Measurements from ENCODE around the gene OR51A7.

The OR51A7 gene

GRCh38 chr11:4919250-4919649, 15.7 kb downstream of the OR51A7 start, which contains the start of gene OR51G2:
OR51G2 (minus strand) TSS chr11:4919350; CDS start chr11:4915663, 3,687 bp downstream.
- Histone ChIP-seq H3K4me3 (ENCODE audit: low read depth in 1 of 2, low read length in 2 of 2) (no peak within 1 kb of the TSS), H4K20me1 (ENCODE audit: insufficient read depth, low read length) (no peaks in the 10 kb centered on the region), H2AFZ (ENCODE audit: low read depth, low read length) (no peak within 1 kb of the TSS), H3K79me2 (ENCODE audit: insufficient read depth, low read length) (no peaks in the 10 kb centered on the region), H3K4me1 (ENCODE audit: insufficient read depth, low read length) (no peaks in the 10 kb centered on the region), H3K27ac (ENCODE audit: low read length) (no peak within 1 kb of the TSS), H3K9ac (ENCODE audit: low read depth, low read length) (no peak within 1 kb of the TSS), H3K36me3 (ENCODE audit: insufficient read depth, low read length) (no peaks in the 10 kb centered on the region), H3K27me3 (ENCODE audit: insufficient read depth, low read length, poor library complexity) (no peaks in the 10 kb centered on the region), H3K9me3 (ENCODE audit: insufficient read depth, low read length, severe bottlenecking) (no peaks in the 10 kb centered on the region), H3K4me2 (ENCODE audit: insufficient read depth, low read length) (no peak within 1 kb of the TSS)
- no peak for TF ChIP-seq CTCF (IDR thresholded peaks at IDR 0.05; ENCODE audit: borderline replicate concordance, extremely low read depth, low read length, poor library complexity, severe bottlenecking)
- no peak for TF ChIP-seq EZH2 (IDR thresholded peaks at IDR 0.05; ENCODE audit: borderline replicate concordance, low read depth, low read length, severe bottlenecking)
- no peak for DNase-seq
- no peak for ATAC-seq (ENCODE audit: insufficient read depth, low read depth)

- no peaks in the 10 kb centered on the region for H3K4me1 ChIP-seq (ENCODE audit: insufficient read depth, low read length)
- no peak overlapping the region for H3K27ac ChIP-seq (ENCODE audit: low read length)
- no peak overlapping the region for H3K9ac ChIP-seq (ENCODE audit: low read depth, low read length)
- DNase-seq (no peak), ATAC-seq (ENCODE audit: insufficient read depth, low read depth) (no peak)
- H3K9me3 ChIP-seq (ENCODE audit: insufficient read depth, low read length, severe bottlenecking), result no peaks in the 10 kb centered on the region
- H4K20me1 ChIP-seq (ENCODE audit: insufficient read depth, low read length), result no peaks in the 10 kb centered on the region
- H3K27me3 ChIP-seq (ENCODE audit: insufficient read depth, low read length, poor library complexity), result peaks cover 3% of the 10 kb centered on the region
- H3K4me3 ChIP-seq (ENCODE audit: low read depth in 1 of 2, low read length in 2 of 2), result no peak overlapping the region
- TF ChIP-seq CTCF (IDR thresholded peaks at IDR 0.05; ENCODE audit: borderline replicate concordance, extremely low read depth, low read length, poor library complexity, severe bottlenecking) (no peak), EZH2 (IDR thresholded peaks at IDR 0.05; ENCODE audit: borderline replicate concordance, low read depth, low read length, severe bottlenecking) (no peak)
- no peak overlapping the region for H2AFZ ChIP-seq (ENCODE audit: low read depth, low read length)
- no peak overlapping the region for H3K4me2 ChIP-seq (ENCODE audit: insufficient read depth, low read length)
- H3K79me2 ChIP-seq (ENCODE audit: insufficient read depth, low read length), result no peaks in the 10 kb centered on the region
- no peaks in the 10 kb centered on the region for H3K36me3 ChIP-seq (ENCODE audit: insufficient read depth, low read length)
Observed at GRCh38 chr11:4921796-4922195, 18.2 kb downstream of the OR51A7 start.

GRCh38 chr11:4922304-4922703, 18.7 kb downstream of the OR51A7 start:
- Histone ChIP-seq H2AFZ (ENCODE audit: low read depth, low read length) (no peak overlapping the region), H3K27ac (ENCODE audit: low read length) (no peak overlapping the region), H3K4me3 (ENCODE audit: low read depth in 1 of 2, low read length in 2 of 2) (no peak overlapping the region), H3K4me1 (ENCODE audit: insufficient read depth, low read length) (no peaks in the 10 kb centered on the region), H3K9ac (ENCODE audit: low read depth, low read length) (no peak overlapping the region), H3K9me3 (ENCODE audit: insufficient read depth, low read length, severe bottlenecking) (no peaks in the 10 kb centered on the region), H4K20me1 (ENCODE audit: insufficient read depth, low read length) (no peaks in the 10 kb centered on the region), H3K36me3 (ENCODE audit: insufficient read depth, low read length) (no peaks in the 10 kb centered on the region), H3K79me2 (ENCODE audit: insufficient read depth, low read length) (no peaks in the 10 kb centered on the region), H3K4me2 (ENCODE audit: insufficient read depth, low read length) (no peak overlapping the region), H3K27me3 (ENCODE audit: insufficient read depth, low read length, poor library complexity) (peaks cover 3% of the 10 kb centered on the region)
- ATAC-seq (ENCODE audit: insufficient read depth, low read depth) (no peak), DNase-seq (no peak)
- no peak for TF ChIP-seq EZH2 (IDR thresholded peaks at IDR 0.05; ENCODE audit: borderline replicate concordance, low read depth, low read length, severe bottlenecking)
- no peak for TF ChIP-seq CTCF (IDR thresholded peaks at IDR 0.05; ENCODE audit: borderline replicate concordance, extremely low read depth, low read length, poor library complexity, severe bottlenecking)

GRCh38 chr11:4924239-4924638, 20.7 kb downstream of the OR51A7 start, which contains the start of gene OR51G1:
OR51G1 (minus strand) TSS chr11:4924339; CDS start chr11:4924339, 0 bp downstream.
- Histone ChIP-seq H3K27me3 (ENCODE audit: insufficient read depth, low read length, poor library complexity) (peaks cover 5% of the 10 kb centered on the region), H3K4me3 (ENCODE audit: low read depth in 1 of 2, low read length in 2 of 2) (no peak within 1 kb of the TSS), H3K9me3 (ENCODE audit: insufficient read depth, low read length, severe bottlenecking) (no peaks in the 10 kb centered on the region), H3K9ac (ENCODE audit: low read depth, low read length) (no peak within 1 kb of the TSS), H3K79me2 (ENCODE audit: insufficient read depth, low read length) (no peaks in the 10 kb centered on the region), H2AFZ (ENCODE audit: low read depth, low read length) (no peak within 1 kb of the TSS), H3K4me1 (ENCODE audit: insufficient read depth, low read length) (no peaks in the 10 kb centered on the region), H4K20me1 (ENCODE audit: insufficient read depth, low read length) (no peaks in the 10 kb centered on the region), H3K27ac (ENCODE audit: low read length) (no peak within 1 kb of the TSS), H3K36me3 (ENCODE audit: insufficient read depth, low read length) (no peaks in the 10 kb centered on the region), H3K4me2 (ENCODE audit: insufficient read depth, low read length) (no peak within 1 kb of the TSS)
- TF ChIP-seq EZH2 (IDR thresholded peaks at IDR 0.05; ENCODE audit: borderline replicate concordance, low read depth, low read length, severe bottlenecking) (no peak), CTCF (IDR thresholded peaks at IDR 0.05; ENCODE audit: borderline replicate concordance, extremely low read depth, low read length, poor library complexity, severe bottlenecking) (no peak)
- ATAC-seq (ENCODE audit: insufficient read depth, low read depth), result no peak
- DNase-seq, result no peak
